Measurements from ENCODE around the gene INSYN2B. TPM values are rescaled to one million over a fixed set of nuclear protein-coding genes. Genes with fewer than 3 reads are reported as not detected.

INSYN2B gene
- total and polyA plus RNA-seq, 2 experiments from 2014 or later = not detected

- TF ChIP-seq, protein P1, sequence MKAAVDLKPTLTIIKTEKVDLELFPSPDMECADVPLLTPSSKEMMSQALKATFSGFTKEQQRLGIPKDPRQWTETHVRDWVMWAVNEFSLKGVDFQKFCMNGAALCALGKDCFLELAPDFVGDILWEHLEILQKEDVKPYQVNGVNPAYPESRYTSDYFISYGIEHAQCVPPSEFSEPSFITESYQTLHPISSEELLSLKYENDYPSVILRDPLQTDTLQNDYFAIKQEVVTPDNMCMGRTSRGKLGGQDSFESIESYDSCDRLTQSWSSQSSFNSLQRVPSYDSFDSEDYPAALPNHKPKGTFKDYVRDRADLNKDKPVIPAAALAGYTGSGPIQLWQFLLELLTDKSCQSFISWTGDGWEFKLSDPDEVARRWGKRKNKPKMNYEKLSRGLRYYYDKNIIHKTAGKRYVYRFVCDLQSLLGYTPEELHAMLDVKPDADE (IDR thresholded peaks at IDR 0.05) = no peak
- TF ChIP-seq ZNF331 (CRISPR knock-in tag; IDR thresholded peaks at IDR 0.05; ENCODE audit: low read depth) (no peak), STAT1 (IDR thresholded peaks at IDR 0.05; ENCODE audit: unreplicated experiment) (no peak), JUNB (IDR thresholded peaks at IDR 0.05; ENCODE audit: unreplicated experiment) (no peak), ZNF114 (CRISPR knock-in tag; IDR thresholded peaks at IDR 0.05) (no peak), REST (IDR thresholded peaks at IDR 0.05; ENCODE audit: unreplicated experiment) (no peak), EZH2 (IDR thresholded peaks at IDR 0.05; ENCODE audit: low read depth, unreplicated experiment) (no peak), CTCF (conservative IDR thresholded peaks at IDR 0.05; ENCODE audit: low read depth in 2 of 2) (no peak), POLR2AphosphoS5 (IDR thresholded peaks at IDR 0.05; ENCODE audit: low read depth) (no peak)
These were observed 62.1 kb downstream of the INSYN2B start (continued) for GRCh38 chr5:169918228-169918627.

DNA sequence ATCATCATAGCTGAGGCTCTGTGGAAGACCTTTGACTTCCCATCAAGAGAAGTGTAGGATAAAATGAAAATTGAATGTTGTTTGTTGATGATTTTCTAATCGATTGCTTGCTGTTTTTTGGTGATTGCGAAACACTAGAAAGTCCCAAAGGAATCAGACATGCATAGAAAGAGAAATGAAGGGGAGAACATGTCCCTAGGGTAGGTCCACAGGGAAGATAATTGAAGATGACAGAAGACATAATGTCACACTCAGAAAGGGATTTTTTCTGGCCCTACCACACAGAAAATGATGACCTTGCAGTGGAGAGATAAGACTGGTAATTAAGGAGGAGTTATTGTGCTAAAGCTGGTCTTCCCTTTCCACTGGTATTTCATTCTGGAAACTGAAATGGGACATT lies 62.8 kb downstream of the INSYN2B start:
- Histone ChIP-seq H3K9me2 (ENCODE audit: insufficient read depth) (no peaks in the 10 kb centered on the region), H4K20me1 (replicated peaks; ENCODE audit: insufficient read depth) (no peaks in the 10 kb centered on the region), H3K36me3 (ENCODE audit: insufficient read depth) (no peaks in the 10 kb centered on the region), H2AFZ (no peak overlapping the region), H3K27me3 (ENCODE audit: insufficient read depth) (no peaks in the 10 kb centered on the region), H3K27ac (ENCODE audit: low read depth) (no peak overlapping the region), H3K4me2 (no peak overlapping the region), H3K4me3 (no peak overlapping the region), H3F3A (replicated peaks; ENCODE audit: low read depth) (no peaks in the 10 kb centered on the region), H3K4me1 (ENCODE audit: insufficient read depth) (no peaks in the 10 kb centered on the region; the same call in 1 of the 2 replicates), H3K79me2 (replicated peaks; ENCODE audit: insufficient read depth) (no peaks in the 10 kb centered on the region)
- DNase-seq (ENCODE audit: low spot score) (no peak), ATAC-seq (no peak)
- TF ChIP-seq EZH2 (IDR thresholded peaks at IDR 0.05; ENCODE audit: low read depth, unreplicated experiment) (no peak), ZNF114 (CRISPR knock-in tag; IDR thresholded peaks at IDR 0.05) (no peak)
- Mint-ChIP-seq H3K4me3 (no peak overlapping the region), H3K9me3 (no peaks in the 10 kb centered on the region), H3K27ac (no peak overlapping the region), H3K4me1 (peaks cover 11% of the 10 kb centered on the region), H3K36me3 (ENCODE audit: low read depth) (no peaks in the 10 kb centered on the region), H3K27me3 (ENCODE audit: insufficient read depth, low read depth, poor library complexity) (peaks cover 6% of the 10 kb centered on the region)
